HG02943 (cell line): Measurements from ENCODE around the gene RFT1.

Experiments
- ATAC-seq: cut with Tn5 transposase; IDR thresholded peaks from one replicate; pipeline ENCODE4 v1.9.1; 2021; ENCODE audit warnings: mild to moderate bottlenecking, low read depth, moderate library complexity; ENCODE audit not compliant: unreplicated experiment

RFT1 gene

GRCh38 chr3:53040351-53040820 lies 89.8 kb downstream of the RFT1 start:
- no peak for ATAC-seq

GRCh38 chr3:53039376-53039752 lies 90.9 kb downstream of the RFT1 start:
- ATAC-seq = no peak

GRCh38 chr3:53038679-53039375 lies 91.4 kb downstream of the RFT1 start:
- ATAC-seq = no peak
